ENCODE data around the gene CIZ1. TPM values are rescaled to one million over a fixed set of nuclear protein-coding genes. Genes with fewer than 3 reads are reported as not detected.
A peak's percentile ranks its signal among the peaks of the same experiment; 100 is the strongest.

Gene CIZ1
- total and polyA plus RNA-seq, 4 donors = 18.5 to 157 (median 90.8) TPM

GRCh38 chr9:128127990-128128835, 63.2 kb downstream of the CIZ1 start:
- peaks cover 29% of the 10 kb centered on the region for H3K36me3 ChIP-seq (ENCODE audit: control insufficient read depth, insufficient read depth, low read length)
- H3K4me3 ChIP-seq (ENCODE audit: low read depth, low read length) = peak overlapping the region; percentile 95
- H3K27ac ChIP-seq (ENCODE audit: low read depth, low read length) = peak overlapping the region; percentile 97
- WGBS (ENCODE audit: insufficient coverage) = under 1% methylated on average over 76 of the region's 82 CpGs
- peaks cover 47% of the 10 kb centered on the region for H3K4me1 ChIP-seq (ENCODE audit: control insufficient read depth, insufficient read depth, low read length)
- DNase-seq (ENCODE audit: low read depth in 4 of 6, low spot score in 6 of 6) = peak; percentile 89 to 98 (median 94)
- H3K9me3 ChIP-seq (ENCODE audit: control insufficient read depth, insufficient read depth, low read length) = no peaks in the 10 kb centered on the region
- H3K27me3 ChIP-seq (ENCODE audit: control insufficient read depth, insufficient read depth, low read length) = no peaks in the 10 kb centered on the region

GRCh38 chr9:128127568-128127989, 63.8 kb downstream of the CIZ1 start, which contains the start of gene PTGES2:
Gene PTGES2 (minus strand): TSS chr9:128127729. CDS start chr9:128127717, 12 bp downstream.
- no peaks in the 10 kb centered on the region for H3K9me3 ChIP-seq (ENCODE audit: control insufficient read depth, insufficient read depth, low read length)
- peak; percentile 75 to 97 (median 82) for DNase-seq (ENCODE audit: low read depth in 4 of 6, low spot score in 6 of 6)
- H3K36me3 ChIP-seq (ENCODE audit: control insufficient read depth, insufficient read depth, low read length) = peaks cover 35% of the 10 kb centered on the region
- 0% methylated on average over 56 of the region's 56 CpGs for WGBS (ENCODE audit: insufficient coverage)
- H3K4me1 ChIP-seq (ENCODE audit: control insufficient read depth, insufficient read depth, low read length) = peaks cover 47% of the 10 kb centered on the region
- H3K27me3 ChIP-seq (ENCODE audit: control insufficient read depth, insufficient read depth, low read length) = no peaks in the 10 kb centered on the region
- H3K27ac ChIP-seq (ENCODE audit: low read depth, low read length) = peak within 1 kb of the TSS; percentile 97
- H3K4me3 ChIP-seq (ENCODE audit: low read depth, low read length) = peak within 1 kb of the TSS; percentile 95

GRCh38 chr9:128125580-128126354, 65.6 kb downstream of the CIZ1 start:
- Histone ChIP-seq H3K27me3 (ENCODE audit: control insufficient read depth, insufficient read depth, low read length) (no peaks in the 10 kb centered on the region), H3K4me3 (ENCODE audit: low read depth, low read length) (peak overlapping the region; percentile 18), H3K27ac (ENCODE audit: low read depth, low read length) (no peak overlapping the region), H3K9me3 (ENCODE audit: control insufficient read depth, insufficient read depth, low read length) (no peaks in the 10 kb centered on the region), H3K4me1 (ENCODE audit: control insufficient read depth, insufficient read depth, low read length) (peaks cover 37% of the 10 kb centered on the region), H3K36me3 (ENCODE audit: control insufficient read depth, insufficient read depth, low read length) (peaks cover 53% of the 10 kb centered on the region)
- no peak for DNase-seq (ENCODE audit: low read depth in 4 of 6, low spot score in 6 of 6)
- WGBS (ENCODE audit: insufficient coverage) = 49% methylated on average over 8 of the region's 10 CpGs

GRCh38 chr9:128124873-128125579, 66.3 kb downstream of the CIZ1 start:
- peak in 2 of 6 donors; percentile 52 to 54 for DNase-seq (ENCODE audit: low read depth in 4 of 6, low spot score in 6 of 6)
- peaks cover 35% of the 10 kb centered on the region for H3K4me1 ChIP-seq (ENCODE audit: control insufficient read depth, insufficient read depth, low read length)
- no peak overlapping the region for H3K4me3 ChIP-seq (ENCODE audit: low read depth, low read length)
- no peaks in the 10 kb centered on the region for H3K27me3 ChIP-seq (ENCODE audit: control insufficient read depth, insufficient read depth, low read length)
- WGBS (ENCODE audit: insufficient coverage) = 72% methylated on average over 11 of the region's 16 CpGs
- H3K9me3 ChIP-seq (ENCODE audit: control insufficient read depth, insufficient read depth, low read length) = no peaks in the 10 kb centered on the region
- no peak overlapping the region for H3K27ac ChIP-seq (ENCODE audit: low read depth, low read length)
- peaks cover 60% of the 10 kb centered on the region for H3K36me3 ChIP-seq (ENCODE audit: control insufficient read depth, insufficient read depth, low read length)

- WGBS (ENCODE audit: insufficient coverage) = 84% methylated on average over 3 of the region's 8 CpGs
Measured at GRCh38 chr9:128124451-128124850, 66.9 kb downstream of the CIZ1 start.

GRCh38 chr9:128123451-128124080, 67.8 kb downstream of the CIZ1 start:
- Histone ChIP-seq H3K27ac (ENCODE audit: low read depth, low read length) (no peak overlapping the region), H3K9me3 (ENCODE audit: control insufficient read depth, insufficient read depth, low read length) (no peaks in the 10 kb centered on the region), H3K36me3 (ENCODE audit: control insufficient read depth, insufficient read depth, low read length) (peaks cover 73% of the 10 kb centered on the region), H3K27me3 (ENCODE audit: control insufficient read depth, insufficient read depth, low read length) (no peaks in the 10 kb centered on the region), H3K4me3 (ENCODE audit: low read depth, low read length) (no peak overlapping the region), H3K4me1 (ENCODE audit: control insufficient read depth, insufficient read depth, low read length) (peaks cover 25% of the 10 kb centered on the region)
- DNase-seq (ENCODE audit: low read depth in 4 of 6, low spot score in 6 of 6) = no peak
- 93% methylated on average over 12 of the region's 21 CpGs for WGBS (ENCODE audit: insufficient coverage)

More at GRCh38 chr9:128124451-128124850, 66.9 kb downstream of the CIZ1 start:
- no peaks in the 10 kb centered on the region for H3K9me3 ChIP-seq (ENCODE audit: control insufficient read depth, insufficient read depth, low read length)
- DNase-seq (ENCODE audit: low read depth in 4 of 6, low spot score in 6 of 6) = no peak
- H3K36me3 ChIP-seq (ENCODE audit: control insufficient read depth, insufficient read depth, low read length) = peaks cover 66% of the 10 kb centered on the region
- no peak overlapping the region for H3K4me3 ChIP-seq (ENCODE audit: low read depth, low read length)
- no peak overlapping the region for H3K27ac ChIP-seq (ENCODE audit: low read depth, low read length)
- H3K4me1 ChIP-seq (ENCODE audit: control insufficient read depth, insufficient read depth, low read length) = peaks cover 34% of the 10 kb centered on the region
- no peaks in the 10 kb centered on the region for H3K27me3 ChIP-seq (ENCODE audit: control insufficient read depth, insufficient read depth, low read length)

GRCh38 chr9:128122809-128123175, 68.6 kb downstream of the CIZ1 start:
- DNase-seq (ENCODE audit: low read depth in 4 of 6, low spot score in 6 of 6) = no peak
- Histone ChIP-seq H3K27ac (ENCODE audit: low read depth, low read length) (no peak overlapping the region), H3K27me3 (ENCODE audit: control insufficient read depth, insufficient read depth, low read length) (no peaks in the 10 kb centered on the region), H3K9me3 (ENCODE audit: control insufficient read depth, insufficient read depth, low read length) (no peaks in the 10 kb centered on the region), H3K4me3 (ENCODE audit: low read depth, low read length) (no peak overlapping the region), H3K36me3 (ENCODE audit: control insufficient read depth, insufficient read depth, low read length) (peaks cover 73% of the 10 kb centered on the region), H3K4me1 (ENCODE audit: control insufficient read depth, insufficient read depth, low read length) (peaks cover 29% of the 10 kb centered on the region)
- 94% methylated on average over 23 of the region's 24 CpGs for WGBS (ENCODE audit: insufficient coverage)

GRCh38 chr9:128121924-128122808, 69.2 kb downstream of the CIZ1 start:
- 89% methylated on average over 22 of the region's 27 CpGs for WGBS (ENCODE audit: insufficient coverage)
- Histone ChIP-seq H3K4me1 (ENCODE audit: control insufficient read depth, insufficient read depth, low read length) (peaks cover 34% of the 10 kb centered on the region), H3K27me3 (ENCODE audit: control insufficient read depth, insufficient read depth, low read length) (no peaks in the 10 kb centered on the region), H3K27ac (ENCODE audit: low read depth, low read length) (no peak overlapping the region), H3K36me3 (ENCODE audit: control insufficient read depth, insufficient read depth, low read length) (peaks cover 73% of the 10 kb centered on the region), H3K4me3 (ENCODE audit: low read depth, low read length) (no peak overlapping the region), H3K9me3 (ENCODE audit: control insufficient read depth, insufficient read depth, low read length) (no peaks in the 10 kb centered on the region)
- DNase-seq (ENCODE audit: low read depth in 4 of 6, low spot score in 6 of 6) = no peak

Data from spinal cord (tissue), 10 donors.